ENCODE data around the gene PRPS1L1.

PRPS1L1 gene

DNA sequence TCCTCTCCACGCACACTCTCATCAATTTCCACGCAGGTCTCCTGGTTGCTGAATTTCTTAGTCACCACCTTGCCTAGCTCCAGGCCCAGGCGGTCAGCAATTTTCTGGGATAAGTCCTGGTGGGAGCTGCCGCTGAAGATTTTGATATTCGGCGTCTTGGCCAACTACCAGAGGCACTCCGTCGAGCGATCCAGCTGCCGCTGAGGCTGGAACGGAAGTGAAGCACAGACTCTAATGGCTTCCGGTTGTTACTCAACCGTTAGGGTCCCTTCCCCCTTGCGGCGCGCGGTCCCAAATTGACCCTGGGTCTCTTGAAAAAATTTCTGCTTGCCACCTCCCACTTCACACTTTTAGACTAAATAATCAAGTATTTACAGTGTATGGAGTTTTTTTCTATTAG is at the start of gene PRPS1L1:
Gene PRPS1L1 (minus strand): TSS at position 219 of the 400 bp plus-strand sequence.
- no peak within 1 kb of the TSS for H3K4me3 ChIP-seq (ENCODE audit: low read depth, low read length)
- no peak for DNase-seq (ENCODE audit: low read depth)

DNA sequence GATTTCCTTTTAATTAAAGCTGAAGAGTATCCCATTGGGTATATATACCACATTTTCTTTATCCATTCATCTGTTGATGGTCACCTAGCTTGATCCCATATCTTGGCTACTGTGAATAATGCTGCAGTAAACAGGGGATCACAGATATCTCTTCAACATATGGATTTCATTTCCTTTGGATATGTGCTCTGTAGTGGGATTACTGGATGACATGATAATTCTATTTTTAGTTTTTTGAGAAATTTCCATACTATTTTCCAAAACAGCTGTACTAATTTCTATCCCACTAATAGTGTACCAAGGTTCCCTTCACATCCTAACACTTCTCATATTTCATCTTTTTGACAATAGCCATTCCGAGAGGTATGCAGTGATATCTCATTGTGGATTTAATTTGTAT is 48.8 kb upstream of the PRPS1L1 start:
- no peak overlapping the region for H3K4me3 ChIP-seq (ENCODE audit: low read depth, low read length)
- no peak for DNase-seq (ENCODE audit: low read depth)

DNA sequence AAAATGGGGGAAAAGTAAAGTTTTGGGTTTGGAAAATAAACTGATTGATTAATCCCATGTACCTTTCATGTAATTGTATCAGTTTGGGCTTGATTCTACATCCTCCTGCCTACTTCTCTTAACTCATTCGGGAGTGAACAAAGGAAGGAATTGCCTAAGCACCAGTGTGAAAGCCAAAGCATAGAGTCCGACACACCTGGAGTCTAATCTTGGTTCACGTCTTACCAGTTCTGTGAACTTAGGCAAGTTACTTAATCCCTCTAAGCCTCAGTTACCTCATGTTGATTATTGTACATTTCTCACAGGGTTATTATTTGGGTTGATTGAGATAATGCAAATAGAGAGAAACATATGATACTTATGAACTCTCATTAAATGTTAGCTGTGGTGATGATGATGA is 41.1 kb upstream of the PRPS1L1 start:
- no peak for DNase-seq (ENCODE audit: low read depth)
- no peak overlapping the region for H3K4me3 ChIP-seq (ENCODE audit: low read depth, low read length)

DNA sequence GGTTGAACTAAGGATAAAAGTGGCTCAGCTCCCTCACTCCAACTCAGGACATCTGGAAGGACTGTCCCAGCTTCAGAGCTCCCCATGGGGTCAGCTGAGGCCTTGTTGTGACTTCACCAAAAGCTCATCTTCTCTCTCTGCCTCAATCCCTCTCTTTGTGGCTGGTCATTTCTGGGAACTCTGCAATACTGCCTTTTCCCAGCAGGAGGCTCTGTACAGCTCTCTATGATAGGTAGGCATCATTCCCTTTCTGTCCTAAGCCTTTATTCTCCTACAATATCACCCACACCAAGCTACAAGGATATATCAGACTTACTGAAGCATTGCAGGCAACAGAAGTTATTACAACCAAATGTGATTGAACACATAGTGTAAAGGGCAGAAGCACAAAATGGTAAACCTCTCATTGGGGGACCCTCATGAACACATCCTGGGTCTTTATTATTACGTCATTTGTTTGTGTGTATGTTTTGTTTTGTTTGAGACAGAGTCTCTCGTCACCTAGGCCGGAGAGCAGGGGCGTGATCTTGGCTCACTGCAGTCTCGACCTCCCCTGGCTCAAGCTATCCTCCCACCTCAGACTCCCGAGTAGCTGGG is 36.7 kb upstream of the PRPS1L1 start:
- DNase-seq (ENCODE audit: low read depth), result no peak

DNA sequence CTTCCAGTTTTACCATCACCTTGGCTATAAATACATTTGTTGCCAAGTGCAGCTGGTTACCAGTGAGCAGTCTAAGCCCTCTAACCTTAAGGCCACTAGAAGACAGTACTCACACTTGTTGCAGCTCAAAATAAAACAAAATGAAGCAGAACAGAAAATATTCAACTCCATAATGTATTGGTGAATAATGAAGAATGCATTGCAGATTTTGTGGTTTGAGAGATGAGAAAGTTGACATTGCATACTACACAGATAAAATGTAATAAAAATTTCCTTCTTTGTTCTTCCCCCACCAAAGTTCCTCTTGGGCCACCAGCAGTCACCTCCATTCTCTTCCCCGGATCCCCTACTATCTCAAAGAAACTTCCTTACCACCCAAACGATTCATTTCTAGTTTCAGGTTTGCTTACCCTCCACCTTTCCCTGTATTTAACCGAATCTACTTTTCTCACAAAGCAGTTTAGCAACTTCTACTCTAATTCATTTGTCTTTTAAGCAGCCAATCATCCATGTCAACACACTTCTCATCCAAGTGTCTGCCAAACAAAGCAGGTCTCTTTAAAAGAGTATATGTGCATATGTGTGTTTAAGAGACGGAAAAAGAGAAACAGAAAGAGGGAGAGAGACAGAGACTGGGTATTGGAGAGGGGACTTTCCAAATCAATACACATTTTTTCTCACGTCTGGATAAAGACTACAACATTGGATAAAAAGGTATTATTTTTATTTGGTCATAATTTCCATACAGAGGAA is 35.7 kb upstream of the PRPS1L1 start:
- no peak for DNase-seq (ENCODE audit: low read depth)
- H3K4me3 ChIP-seq (ENCODE audit: low read depth, low read length), result no peak overlapping the region

More for the DNA sequence above, 36.7 kb upstream of the PRPS1L1 start:
- no peak overlapping the region for H3K4me3 ChIP-seq (ENCODE audit: low read depth, low read length)

DNA sequence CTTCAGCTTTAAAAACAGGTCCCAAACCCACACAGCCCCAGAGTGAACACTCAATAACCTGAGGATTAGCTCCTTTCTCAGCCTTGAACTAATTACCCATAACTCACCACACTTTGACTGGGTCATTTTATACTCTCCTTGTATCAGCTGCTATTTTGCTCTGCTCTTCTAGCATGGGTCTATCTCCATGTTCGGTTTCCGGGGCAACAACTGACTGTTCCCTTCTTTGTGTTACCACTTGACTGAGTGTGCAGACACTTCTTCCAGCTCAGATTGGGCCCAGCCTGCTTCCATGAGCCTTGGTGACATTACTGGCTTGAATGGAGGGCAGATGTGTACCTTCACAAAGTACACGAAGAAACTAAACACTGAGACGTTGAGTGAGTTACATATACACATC is 31.5 kb upstream of the PRPS1L1 start:
- DNase-seq (ENCODE audit: low read depth), result no peak
- H3K4me3 ChIP-seq (ENCODE audit: low read depth, low read length), result no peak overlapping the region

DNA sequence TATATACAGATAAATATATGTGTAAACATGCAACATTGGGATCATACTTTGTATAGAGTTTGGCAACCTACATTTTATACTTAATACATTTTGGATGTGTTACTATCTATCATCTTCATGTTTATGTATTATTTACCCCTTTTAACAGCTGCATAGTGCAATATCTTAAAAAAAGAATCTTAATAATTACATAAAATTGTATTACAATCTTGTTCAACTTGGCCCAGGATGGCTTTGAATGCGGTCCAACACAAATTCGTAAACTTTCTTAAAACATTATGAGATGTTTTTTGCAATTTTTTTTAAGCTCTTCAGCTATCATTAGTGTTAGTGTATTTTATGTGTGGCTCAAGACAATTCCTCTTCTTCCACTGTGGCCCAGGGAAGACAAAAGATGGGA is 26.3 kb upstream of the PRPS1L1 start:
- no peak overlapping the region for H3K4me3 ChIP-seq (ENCODE audit: low read depth, low read length)

DNA sequence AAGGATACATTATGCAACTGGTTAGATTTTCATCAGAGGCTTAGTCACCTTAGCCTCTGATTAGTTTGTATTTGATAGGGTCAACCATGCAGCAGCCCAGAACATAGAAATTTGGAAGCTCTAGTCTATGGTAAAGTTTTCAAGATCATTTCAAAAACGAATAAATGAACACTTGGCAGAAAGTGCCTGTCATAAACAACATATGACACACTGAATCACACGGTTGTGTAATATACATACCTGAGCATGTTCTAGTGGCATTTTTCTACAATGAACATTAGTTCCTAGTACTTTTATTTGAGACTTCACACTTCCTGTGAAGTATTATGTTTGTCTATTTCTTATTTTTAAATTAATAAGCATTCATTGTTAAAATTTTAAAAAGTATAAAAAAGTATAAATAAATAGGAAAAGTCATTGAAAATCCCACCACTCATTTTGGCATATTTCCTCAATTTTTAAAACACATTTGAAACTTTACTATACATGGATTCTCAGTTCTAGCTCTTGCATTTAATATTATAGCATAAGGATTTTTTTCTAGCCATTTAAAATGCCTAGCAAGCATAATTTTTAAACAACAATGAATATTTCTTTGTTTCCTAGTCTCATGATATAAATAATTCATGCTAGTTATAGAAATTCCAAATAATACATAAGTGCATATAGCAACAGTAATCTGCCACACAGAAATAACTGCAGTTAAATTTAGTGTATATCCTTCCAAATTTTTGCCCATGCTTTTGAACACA is 25.7 kb upstream of the PRPS1L1 start:
- no peak overlapping the region for H3K4me3 ChIP-seq (ENCODE audit: low read depth, low read length)
- DNase-seq (ENCODE audit: low read depth), result no peak

More for the DNA sequence above, 26.3 kb upstream of the PRPS1L1 start:
- no peak for DNase-seq (ENCODE audit: low read depth)

DNA sequence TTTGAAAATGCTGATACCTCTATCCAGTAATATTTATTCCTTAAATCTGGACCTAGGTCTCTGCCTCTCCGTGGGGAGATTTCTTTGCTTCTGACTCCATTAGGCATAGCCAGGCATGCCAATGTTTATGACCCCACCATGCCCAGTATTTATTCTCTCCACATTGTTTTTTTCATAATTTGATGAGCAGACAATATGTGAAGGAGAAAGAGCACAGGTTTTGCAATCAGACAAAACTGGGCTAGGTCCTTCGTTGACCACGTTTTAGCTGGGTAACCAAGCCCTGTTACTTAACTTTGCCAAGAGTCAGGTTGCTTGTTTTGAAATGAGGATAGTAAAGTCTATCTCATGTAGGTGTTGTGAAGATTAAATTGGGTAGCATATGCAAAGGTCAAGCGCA is 21.6 kb upstream of the PRPS1L1 start:
- no peak for DNase-seq (ENCODE audit: low read depth)

DNA sequence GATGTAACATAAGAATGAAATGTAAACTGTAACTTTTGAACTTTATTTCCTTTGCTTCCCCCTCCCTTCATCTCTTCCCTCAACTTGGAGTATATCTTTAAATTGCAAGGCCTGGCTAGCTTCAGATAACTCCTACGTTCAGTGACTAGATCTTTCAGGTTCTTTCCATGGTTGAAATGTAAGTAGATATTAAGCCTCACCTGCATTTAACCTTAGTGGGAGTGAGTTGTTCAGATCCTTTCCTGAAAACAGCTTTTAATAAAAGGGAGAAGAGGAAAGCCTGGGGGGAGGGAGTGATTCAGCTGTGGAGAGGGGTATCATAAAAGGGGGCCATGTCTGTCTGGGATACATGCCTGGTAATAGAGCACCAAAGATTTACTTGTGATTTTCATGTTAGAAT is 19.0 kb upstream of the PRPS1L1 start:
- no peak overlapping the region for H3K4me3 ChIP-seq (ENCODE audit: low read depth, low read length)
- DNase-seq (ENCODE audit: low read depth), result no peak

More for the DNA sequence above, 21.6 kb upstream of the PRPS1L1 start:
- no peak overlapping the region for H3K4me3 ChIP-seq (ENCODE audit: low read depth, low read length)

DNA sequence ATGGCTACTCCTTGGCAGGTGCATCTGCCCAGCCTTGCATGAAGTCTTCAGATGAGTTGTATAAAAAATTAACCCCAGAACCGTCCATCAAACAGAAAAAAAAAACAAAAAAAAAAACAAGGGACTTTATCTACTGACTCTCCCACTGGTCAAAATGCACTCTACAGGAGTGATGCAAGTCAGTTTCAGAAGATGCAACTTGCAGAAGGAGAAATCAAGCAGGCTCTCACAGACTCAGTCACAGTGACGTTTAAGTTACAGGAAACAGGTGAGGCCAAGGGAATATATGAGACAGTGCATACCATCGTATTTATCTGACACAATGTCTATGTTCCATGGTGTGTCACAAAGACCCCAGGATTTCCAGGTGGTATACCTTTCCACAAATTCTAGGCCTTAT is 17.5 kb upstream of the PRPS1L1 start:
- no peak overlapping the region for H3K4me3 ChIP-seq (ENCODE audit: low read depth, low read length)
- no peak for DNase-seq (ENCODE audit: low read depth)

DNA sequence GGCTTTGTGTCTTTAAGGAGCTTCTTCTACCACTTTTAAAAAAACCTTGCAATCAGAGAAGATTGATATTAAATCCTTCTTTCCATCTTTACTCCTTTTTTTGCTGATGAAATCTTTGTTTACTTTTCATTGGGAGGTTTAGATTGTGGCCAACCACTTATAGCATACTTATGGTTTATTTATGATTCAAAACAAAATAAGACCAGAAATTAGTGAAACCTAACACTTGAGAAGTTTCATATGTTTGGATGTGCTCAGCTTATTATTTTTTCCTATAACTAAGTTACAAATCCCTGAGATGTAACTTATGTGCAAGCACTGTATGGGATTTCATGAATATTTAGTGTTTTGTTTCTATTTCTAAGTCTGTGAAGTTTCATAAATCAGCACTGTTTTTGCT is 13.5 kb upstream of the PRPS1L1 start:
- no peak for DNase-seq (ENCODE audit: low read depth)
- H3K4me3 ChIP-seq (ENCODE audit: low read depth, low read length), result no peak overlapping the region

DNA sequence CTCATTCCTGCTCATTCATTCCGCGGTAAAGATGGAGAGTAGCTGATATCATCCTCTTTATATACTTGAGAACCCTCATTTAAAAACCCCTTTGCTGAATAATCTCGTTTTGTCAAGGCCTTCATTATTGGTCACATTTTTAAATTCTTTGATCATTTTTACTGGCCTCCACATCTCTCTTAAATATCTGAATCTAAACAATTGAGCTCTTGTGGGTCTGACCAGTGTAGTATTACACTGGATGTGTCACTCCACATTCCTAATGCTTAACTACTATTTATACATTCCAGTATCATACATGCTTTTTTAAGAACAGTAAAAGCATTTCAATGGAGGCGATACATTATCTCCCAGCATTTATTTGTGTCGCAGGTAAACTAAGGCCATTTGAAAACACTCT is 12.6 kb upstream of the PRPS1L1 start:
- peak; percentile 25 for DNase-seq (ENCODE audit: low read depth)
- H3K4me3 ChIP-seq (ENCODE audit: low read depth, low read length), result no peak overlapping the region

DNA sequence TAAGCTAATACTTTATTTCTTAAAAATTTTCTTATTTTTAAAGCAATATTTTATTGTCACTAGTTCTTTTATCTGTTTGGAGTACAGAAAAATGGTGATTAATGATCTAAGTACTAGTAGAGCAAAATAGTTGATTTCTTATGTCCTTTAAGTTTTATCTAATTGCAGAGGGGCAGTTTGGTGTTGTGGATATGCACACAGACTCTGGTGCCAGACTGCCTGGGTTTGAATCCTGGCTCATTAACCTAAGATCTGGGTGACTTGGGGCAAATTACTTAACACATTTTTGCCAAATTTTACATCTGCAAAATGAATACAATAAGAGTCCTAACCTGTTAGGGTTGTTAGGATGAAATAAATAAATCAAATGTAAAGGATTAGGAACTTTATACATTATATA is 10.7 kb upstream of the PRPS1L1 start:
- H3K4me3 ChIP-seq (ENCODE audit: low read depth, low read length), result no peak overlapping the region
- no peak for DNase-seq (ENCODE audit: low read depth)

DNA sequence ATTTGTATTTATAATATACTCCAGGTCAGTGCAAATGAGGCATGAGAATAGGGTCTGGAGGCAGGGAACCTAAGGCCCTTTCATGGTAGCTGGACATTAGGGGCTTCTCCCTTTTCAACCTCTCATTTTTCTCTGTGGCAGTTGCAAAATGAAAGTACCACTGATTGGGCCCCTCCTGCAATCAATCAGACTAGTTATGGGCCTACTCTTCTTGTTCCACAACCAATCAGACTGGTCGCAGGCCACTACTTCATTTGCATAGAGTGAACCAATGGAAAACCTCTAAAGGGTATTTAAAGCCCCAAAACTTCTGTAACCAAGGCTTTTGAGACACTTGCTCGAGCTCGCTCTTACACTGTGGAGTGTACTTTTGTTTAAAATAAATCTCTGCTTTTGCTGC is 10.0 kb upstream of the PRPS1L1 start:
- no peak overlapping the region for H3K4me3 ChIP-seq (ENCODE audit: low read depth, low read length)

DNA sequence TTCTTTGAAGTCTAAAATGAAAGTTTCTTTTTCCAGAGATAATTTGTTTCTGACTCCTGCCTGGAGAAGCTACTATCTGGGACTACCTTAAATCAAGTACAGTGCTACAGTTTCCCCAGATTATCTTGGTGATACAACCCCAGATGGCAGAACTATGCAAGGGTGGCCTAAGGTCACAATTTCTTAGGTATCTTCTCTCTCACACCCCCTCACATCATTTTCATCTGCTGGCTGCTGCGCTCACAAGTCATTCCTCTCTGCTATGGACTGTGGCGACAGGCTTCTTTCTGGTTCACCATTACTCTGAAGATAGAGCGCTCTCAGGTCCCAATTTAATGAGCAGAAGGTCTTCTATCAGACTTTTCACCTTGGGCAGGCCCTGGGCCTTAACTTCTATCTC is 9.1 kb upstream of the PRPS1L1 start:
- H3K4me3 ChIP-seq (ENCODE audit: low read depth, low read length), result no peak overlapping the region
- no peak for DNase-seq (ENCODE audit: low read depth)

More for the DNA sequence above, 10.0 kb upstream of the PRPS1L1 start:
- DNase-seq (ENCODE audit: low read depth), result no peak

DNA sequence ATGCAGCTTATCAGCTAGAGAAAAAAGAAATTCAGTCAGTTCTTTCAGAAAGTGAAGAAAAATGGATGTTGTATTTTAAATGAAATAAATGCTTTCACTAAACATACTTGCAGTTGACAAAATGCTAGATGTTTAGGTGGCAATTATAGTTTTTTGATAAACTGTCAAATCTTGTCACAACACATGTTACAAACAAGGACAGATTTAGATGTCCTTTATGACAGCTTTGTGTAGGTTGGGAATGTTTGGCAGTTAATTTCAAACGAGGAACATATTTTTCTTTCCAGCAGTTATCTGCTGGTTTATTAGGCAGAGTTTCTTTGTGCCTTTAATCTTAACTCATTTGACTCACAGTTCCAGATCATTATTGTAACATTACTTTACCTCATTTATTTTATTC is 3.1 kb upstream of the PRPS1L1 start:
- no peak overlapping the region for H3K4me3 ChIP-seq (ENCODE audit: low read depth, low read length)
- no peak for DNase-seq (ENCODE audit: low read depth)

DNA sequence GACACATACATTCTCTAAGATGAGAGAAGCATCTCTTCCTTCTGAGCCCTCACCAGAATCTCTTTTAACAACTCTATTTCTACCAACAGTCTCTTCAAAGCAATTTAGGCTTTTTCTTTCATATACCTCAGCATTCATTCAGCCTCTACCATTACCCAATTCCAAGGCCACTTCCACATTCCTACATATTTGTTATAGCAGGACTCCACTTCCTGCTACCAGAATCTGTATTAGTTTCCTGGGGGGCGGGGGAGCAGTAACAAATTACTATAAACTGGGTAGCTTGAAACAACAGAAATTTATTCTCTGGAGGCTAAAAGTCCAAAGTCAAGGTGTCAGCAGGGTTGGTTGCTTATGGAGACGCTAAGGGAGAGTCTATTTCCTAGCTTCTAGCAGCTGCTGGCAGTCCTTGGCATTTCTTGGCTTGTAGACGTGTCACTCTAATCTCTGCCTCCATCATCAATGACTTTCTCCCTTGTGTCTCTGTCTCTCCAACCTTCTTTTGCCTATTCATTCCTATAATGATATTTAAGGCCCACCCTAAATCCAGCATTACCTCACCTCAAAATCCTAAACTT is 7.4 kb downstream of the PRPS1L1 start:
- DNase-seq (ENCODE audit: low read depth), result no peak
- no peak overlapping the region for H3K4me3 ChIP-seq (ENCODE audit: low read depth, low read length)

DNA sequence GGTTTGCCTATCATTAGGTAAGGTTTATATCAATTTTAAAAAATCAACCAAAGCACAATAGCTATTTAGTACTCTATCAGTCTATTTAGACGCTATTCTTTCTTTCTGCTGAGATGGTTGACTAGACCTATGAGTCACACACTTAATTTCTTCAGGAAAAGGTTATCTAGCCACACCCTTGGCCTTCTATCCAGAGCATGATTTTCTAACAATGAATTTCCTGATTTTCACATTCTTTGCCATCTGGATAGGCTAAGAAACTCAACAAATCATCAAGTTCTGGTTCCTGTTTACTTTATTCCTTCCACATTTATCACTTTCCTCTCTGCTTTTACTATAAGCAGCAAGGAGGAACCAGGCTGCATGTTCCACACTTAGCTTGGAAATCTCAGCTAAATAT is 8.1 kb downstream of the PRPS1L1 start:
- H3K4me3 ChIP-seq (ENCODE audit: low read depth, low read length), result no peak overlapping the region
- no peak for DNase-seq (ENCODE audit: low read depth)

Data from skeletal muscle cell (primary cell).